ENCODE data around the gene ADGRE1.

DNA sequence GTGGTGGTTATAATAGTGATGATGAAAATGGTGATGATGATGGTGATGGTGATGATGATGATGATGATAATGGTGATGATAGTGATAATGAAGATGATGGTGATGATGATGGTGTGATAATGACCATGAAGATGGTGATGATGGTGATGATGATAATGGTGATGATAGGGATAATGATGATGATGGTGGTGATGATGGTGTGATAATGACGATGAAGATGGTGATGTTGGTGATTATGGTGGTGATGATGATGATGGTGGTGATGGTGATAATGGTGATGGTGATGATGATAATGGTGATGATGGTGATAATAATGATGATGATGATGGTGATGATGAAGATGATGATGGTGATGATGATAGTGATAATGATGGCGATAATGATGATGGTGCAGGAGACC lies 1.6 kb downstream of the ADGRE1 start:
- TF ChIP-seq, protein P1, sequence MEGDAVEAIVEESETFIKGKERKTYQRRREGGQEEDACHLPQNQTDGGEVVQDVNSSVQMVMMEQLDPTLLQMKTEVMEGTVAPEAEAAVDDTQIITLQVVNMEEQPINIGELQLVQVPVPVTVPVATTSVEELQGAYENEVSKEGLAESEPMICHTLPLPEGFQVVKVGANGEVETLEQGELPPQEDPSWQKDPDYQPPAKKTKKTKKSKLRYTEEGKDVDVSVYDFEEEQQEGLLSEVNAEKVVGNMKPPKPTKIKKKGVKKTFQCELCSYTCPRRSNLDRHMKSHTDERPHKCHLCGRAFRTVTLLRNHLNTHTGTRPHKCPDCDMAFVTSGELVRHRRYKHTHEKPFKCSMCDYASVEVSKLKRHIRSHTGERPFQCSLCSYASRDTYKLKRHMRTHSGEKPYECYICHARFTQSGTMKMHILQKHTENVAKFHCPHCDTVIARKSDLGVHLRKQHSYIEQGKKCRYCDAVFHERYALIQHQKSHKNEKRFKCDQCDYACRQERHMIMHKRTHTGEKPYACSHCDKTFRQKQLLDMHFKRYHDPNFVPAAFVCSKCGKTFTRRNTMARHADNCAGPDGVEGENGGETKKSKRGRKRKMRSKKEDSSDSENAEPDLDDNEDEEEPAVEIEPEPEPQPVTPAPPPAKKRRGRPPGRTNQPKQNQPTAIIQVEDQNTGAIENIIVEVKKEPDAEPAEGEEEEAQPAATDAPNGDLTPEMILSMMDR (IDR thresholded peaks at IDR 0.05) = no peak
- no peak for TF ChIP-seq POLR2A (IDR thresholded peaks at IDR 0.05)
- TF ChIP-seq POLR2AphosphoS5 (IDR thresholded peaks at IDR 0.05) = no peak

All from sigmoid colon (tissue), 4 donors.